Measurements from ENCODE around the gene AP4S1.

Gene AP4S1

DNA sequence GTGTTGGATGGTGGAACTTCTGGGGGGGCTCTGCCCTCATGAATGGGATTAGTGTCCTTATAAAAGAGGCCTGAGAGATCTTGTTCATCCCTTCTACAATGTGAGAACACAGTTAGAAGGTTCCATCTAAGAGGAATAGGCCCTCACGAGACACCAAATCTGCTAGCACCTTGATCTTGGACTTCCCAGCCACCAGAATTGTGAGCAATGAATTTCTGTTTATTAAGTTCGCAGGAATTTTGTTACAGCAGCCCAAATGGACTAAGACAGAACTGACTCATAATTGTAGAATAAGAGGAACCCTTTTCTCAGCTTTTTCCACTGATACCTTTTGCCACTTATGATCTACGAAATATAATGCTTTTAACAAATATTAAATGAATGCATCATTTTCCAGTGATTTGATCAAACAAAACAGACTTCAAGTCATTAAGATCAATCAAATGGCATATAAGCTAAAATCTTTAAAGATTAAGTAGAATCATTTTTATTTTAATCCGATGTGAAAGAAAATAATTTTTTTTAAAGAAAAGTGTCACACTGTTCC lies 113.9 kb downstream of the AP4S1 start:
- DNase-seq: no peak

DNA sequence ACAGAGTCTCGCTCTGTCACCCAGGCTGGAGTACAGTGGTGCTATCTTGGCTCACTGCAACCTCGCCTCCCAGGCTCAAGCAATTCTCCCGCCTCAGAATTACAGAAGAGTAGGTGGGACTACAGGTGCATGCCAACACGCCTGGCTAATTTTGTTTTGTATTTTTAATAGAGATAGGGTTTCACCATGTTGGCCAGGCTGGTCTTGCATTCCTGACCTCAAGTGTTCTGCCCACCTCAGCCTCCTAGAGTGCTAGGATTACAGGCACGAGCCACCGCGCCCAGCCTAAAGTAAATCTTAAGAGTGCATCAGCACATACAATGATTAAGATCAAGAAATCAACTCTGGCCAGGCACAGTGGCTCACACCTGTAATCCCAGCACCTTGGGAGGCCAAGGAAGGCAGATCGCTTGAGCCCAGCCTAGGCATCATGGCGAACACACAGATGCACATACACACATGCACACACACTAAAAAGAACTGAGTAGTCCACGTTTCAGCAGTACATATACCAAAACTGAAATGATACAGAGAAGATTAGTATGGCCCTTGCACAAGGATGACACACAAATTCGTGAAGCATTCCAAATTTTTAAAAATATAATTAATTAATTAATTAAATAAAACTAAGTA lies 117.1 kb downstream of the AP4S1 start:
- DNase-seq: no peak

Data from kidney glomerular epithelial cell (primary cell).